ENCODE measurements around the gene METTL9. TPM values are rescaled to one million over a fixed set of nuclear protein-coding genes. Genes with fewer than 3 reads are reported as not detected.

METTL9 gene
- total and polyA plus RNA-seq, 2 donors (not counting 1 experiment from before 2014, with no cell fraction given): 124 to 163 TPM

DNA sequence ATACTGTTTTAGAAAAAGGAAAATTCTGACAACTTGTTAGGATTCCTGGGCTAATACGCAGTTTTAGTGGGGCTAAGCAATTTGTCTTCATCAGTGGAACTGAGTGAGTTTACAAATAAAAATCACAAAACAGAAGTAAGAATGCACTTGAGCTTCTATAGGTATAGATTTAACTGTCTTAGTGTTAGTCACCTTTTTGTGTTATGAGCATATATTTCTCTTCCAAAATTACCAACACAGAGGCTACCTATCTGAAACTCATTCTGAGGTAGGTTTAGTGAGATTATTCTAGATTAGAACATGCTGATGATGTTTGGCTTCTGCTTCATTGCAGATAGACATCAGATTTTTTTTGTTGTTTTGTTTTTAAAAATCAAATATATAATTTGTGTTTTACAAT, 23.2 kb downstream of the METTL9 start:
- Histone ChIP-seq H3K9me3 (ENCODE audit: control insufficient read depth, insufficient read depth, low read depth, low read length) (no peaks in the 10 kb centered on the region), H2AFZ (ENCODE audit: low read length) (no peak overlapping the region), H3K27me3 (ENCODE audit: control insufficient read depth, insufficient read depth, low read length) (no peaks in the 10 kb centered on the region), H3K4me2 (ENCODE audit: extremely low read depth, insufficient read depth, low read length) (no peak overlapping the region), H3K9ac (ENCODE audit: insufficient read depth, low read length) (no peak overlapping the region), H4K20me1 (ENCODE audit: control insufficient read depth, extremely low read depth, insufficient read depth, low read length) (no peaks in the 10 kb centered on the region), H3K27ac (ENCODE audit: insufficient read depth, low read length) (no peak overlapping the region), H3K4me3 (replicated peaks in 1 of 4; ENCODE audit: control extremely low read depth in 1 of 4, insufficient read depth in 1 of 4, low read depth in 3 of 4, low read length in 4 of 4) (no peak overlapping the region), H3K79me2 (ENCODE audit: control insufficient read depth, insufficient read depth, low read length) (no peaks in the 10 kb centered on the region), H3K36me3 (ENCODE audit: control insufficient read depth, insufficient read depth, low read length) (peaks cover 5% of the 10 kb centered on the region), H3K4me1 (ENCODE audit: control insufficient read depth, extremely low read depth, insufficient read depth, low read length) (peaks cover 3% of the 10 kb centered on the region)
- DNase-seq (ENCODE audit: low read depth in 2 of 2): no peak
- no peak for TF ChIP-seq EZH2 (IDR thresholded peaks at IDR 0.05; ENCODE audit: low read length, missing control alignments)
- no peak for TF ChIP-seq CTCF (conservative IDR thresholded peaks at IDR 0.05 in 1 of 2, IDR thresholded peaks at IDR 0.05 in 1 of 2; ENCODE audit: low read depth in 1 of 2, low read length in 2 of 2)

DNA sequence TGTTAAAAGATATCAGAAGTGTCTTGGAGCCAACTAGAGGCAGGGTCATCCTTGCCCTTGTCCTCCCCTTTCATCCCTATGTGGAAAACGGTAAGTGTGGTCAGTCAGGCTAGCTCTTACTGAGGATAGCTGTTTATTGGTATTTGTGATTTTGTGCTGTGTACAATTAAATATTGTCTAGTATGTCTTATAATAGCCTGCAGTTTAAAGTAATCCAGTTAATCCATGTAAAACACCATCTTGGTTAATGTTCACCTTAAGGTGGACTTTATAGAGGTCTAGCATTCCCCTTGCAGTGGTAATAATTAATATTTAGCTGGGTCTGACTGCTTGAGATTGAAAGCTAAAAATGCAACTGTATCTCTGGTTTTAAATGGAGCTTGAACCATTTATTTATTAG, 25.6 kb downstream of the METTL9 start:
- no peak overlapping the region for H3K4me2 ChIP-seq (ENCODE audit: extremely low read depth, insufficient read depth, low read length)
- no peak overlapping the region for H3K9ac ChIP-seq (ENCODE audit: insufficient read depth, low read length)
- no peak overlapping the region for H3K27ac ChIP-seq (ENCODE audit: insufficient read depth, low read length)
- H3K79me2 ChIP-seq (ENCODE audit: control insufficient read depth, insufficient read depth, low read length): no peaks in the 10 kb centered on the region
- H3K9me3 ChIP-seq (ENCODE audit: control insufficient read depth, insufficient read depth, low read depth, low read length): no peaks in the 10 kb centered on the region
- no peaks in the 10 kb centered on the region for H3K27me3 ChIP-seq (ENCODE audit: control insufficient read depth, insufficient read depth, low read length)
- no peak for DNase-seq (ENCODE audit: low read depth in 2 of 2)
- H3K4me3 ChIP-seq (replicated peaks in 1 of 4; ENCODE audit: control extremely low read depth in 1 of 4, insufficient read depth in 1 of 4, low read depth in 3 of 4, low read length in 4 of 4): no peak overlapping the region
- no peaks in the 10 kb centered on the region for H4K20me1 ChIP-seq (ENCODE audit: control insufficient read depth, extremely low read depth, insufficient read depth, low read length)
- H2AFZ ChIP-seq (ENCODE audit: low read length): no peak overlapping the region
- peaks cover 6% of the 10 kb centered on the region for H3K36me3 ChIP-seq (ENCODE audit: control insufficient read depth, insufficient read depth, low read length)
- TF ChIP-seq EZH2 (IDR thresholded peaks at IDR 0.05; ENCODE audit: low read length, missing control alignments) (no peak), CTCF (conservative IDR thresholded peaks at IDR 0.05 in 1 of 2, IDR thresholded peaks at IDR 0.05 in 1 of 2; ENCODE audit: low read depth in 1 of 2, low read length in 2 of 2) (no peak)
- peaks cover 14% of the 10 kb centered on the region for H3K4me1 ChIP-seq (ENCODE audit: control insufficient read depth, extremely low read depth, insufficient read depth, low read length)

GRCh38 chr16:21626659-21627277, 27.4 kb downstream of the METTL9 start:
- H3K4me1 ChIP-seq (ENCODE audit: control insufficient read depth, extremely low read depth, insufficient read depth, low read length): peaks cover 14% of the 10 kb centered on the region
- no peaks in the 10 kb centered on the region for H3K27me3 ChIP-seq (ENCODE audit: control insufficient read depth, insufficient read depth, low read length)
- no peak for TF ChIP-seq CTCF (conservative IDR thresholded peaks at IDR 0.05 in 1 of 2, IDR thresholded peaks at IDR 0.05 in 1 of 2; ENCODE audit: low read depth in 1 of 2, low read length in 2 of 2)
- no peak for TF ChIP-seq EZH2 (IDR thresholded peaks at IDR 0.05; ENCODE audit: low read length, missing control alignments)
- no peak overlapping the region for H2AFZ ChIP-seq (ENCODE audit: low read length)
- H3K9ac ChIP-seq (ENCODE audit: insufficient read depth, low read length): no peak overlapping the region
- H3K9me3 ChIP-seq (ENCODE audit: control insufficient read depth, insufficient read depth, low read depth, low read length): no peaks in the 10 kb centered on the region
- H4K20me1 ChIP-seq (ENCODE audit: control insufficient read depth, extremely low read depth, insufficient read depth, low read length): no peaks in the 10 kb centered on the region
- H3K27ac ChIP-seq (ENCODE audit: insufficient read depth, low read length): peak overlapping the region; percentile 85
- peak overlapping the region; percentile 61 for H3K4me2 ChIP-seq (ENCODE audit: extremely low read depth, insufficient read depth, low read length)
- peak; percentile 77 to 83 for DNase-seq (ENCODE audit: low read depth in 2 of 2)
- peak overlapping the region in 1 of 4 experiments; percentile 13 for H3K4me3 ChIP-seq (replicated peaks in 1 of 4; ENCODE audit: control extremely low read depth in 1 of 4, insufficient read depth in 1 of 4, low read depth in 3 of 4, low read length in 4 of 4)
- H3K79me2 ChIP-seq (ENCODE audit: control insufficient read depth, insufficient read depth, low read length): no peaks in the 10 kb centered on the region
- H3K36me3 ChIP-seq (ENCODE audit: control insufficient read depth, insufficient read depth, low read length): peaks cover 7% of the 10 kb centered on the region

Data from fibroblast of lung (primary cell).